ENCODE data around the gene PRKG2. TPM values are rescaled to one million over a fixed set of nuclear protein-coding genes. Genes with fewer than 3 reads are reported as not detected.
"Not testable (repeated sequence)": the region's sequence is repeated elsewhere in the genome, so short reads cannot be mapped to it uniquely, and the experiment has no call there.

PRKG2 gene
- polyA plus RNA-seq, 2 of the 4 experiments (the other 2 are of a cell fraction) = 0.96 to 5.3 TPM

DNA sequence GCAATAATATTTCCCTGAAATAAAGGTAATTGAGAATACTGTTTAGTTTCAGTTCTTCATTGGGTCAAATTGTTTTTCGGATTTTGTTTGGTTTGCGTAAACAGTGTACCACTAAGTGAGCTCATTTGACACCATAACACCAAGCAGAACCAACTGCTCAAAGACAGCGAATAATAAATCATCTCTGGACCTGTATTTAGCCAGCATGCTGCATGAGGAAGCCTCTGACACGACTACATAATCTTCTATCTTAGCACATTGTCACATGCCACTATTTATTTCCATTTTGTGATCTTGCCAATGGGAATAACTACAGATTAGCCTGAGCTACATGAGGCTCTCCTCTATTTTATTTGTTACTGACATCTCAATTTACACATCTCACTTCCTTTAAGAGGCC, 12.1 kb upstream of the PRKG2 start:
- POLR2A ChIA-PET = no interaction called here

DNA sequence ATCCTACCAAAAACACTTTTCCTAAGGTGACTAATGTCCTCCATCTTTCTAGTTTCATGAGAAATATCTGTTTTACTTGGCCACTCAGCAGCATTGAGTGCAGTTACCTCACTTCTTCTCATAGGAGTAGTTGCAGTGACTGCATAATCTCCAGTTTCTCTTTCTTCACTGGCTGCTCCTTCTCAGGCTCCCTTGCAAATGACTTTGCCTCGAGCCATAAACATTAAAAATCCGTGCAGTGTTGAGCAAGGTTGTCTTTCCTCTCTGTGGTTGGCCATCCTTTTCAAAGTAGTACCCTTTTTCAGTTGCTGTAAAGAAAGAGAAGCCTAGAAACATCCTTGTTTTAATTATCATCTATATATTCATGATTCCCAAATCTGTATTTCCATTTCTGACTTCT, 10.2 kb upstream of the PRKG2 start:
- H3K4me3 ChIP-seq = no peak overlapping the region
- no peak for FAIRE-seq
- H3K27ac ChIP-seq = no peak overlapping the region
- CTCF ChIA-PET = interaction anchor here (0.6 to 0.9 kb wide), 2 partner anchors 53 to 172 kb away, joined by 3 read pairs; no protein-coding TSS in a partner anchor
- no peak overlapping the region for H3K4me2 ChIP-seq
- DNase-seq (ENCODE audit: low read depth in 1 of 2, low spot score in 1 of 2) = no peak
- TF ChIP-seq FOSB (CRISPR knock-in tag; IDR thresholded peaks at IDR 0.05) (no peak), BHLHE40 (IDR thresholded peaks at IDR 0.05; ENCODE audit: low read depth, low read length) (no peak), ZSCAN20 (CRISPR knock-in tag; IDR thresholded peaks at IDR 0.05) (no peak), RNF2 (IDR thresholded peaks at IDR 0.05; ENCODE audit: borderline replicate concordance, low read depth) (no peak), POLR2A (IDR thresholded peaks at IDR 0.05; ENCODE audit: low read length) (no peak), NFE2L2 (conservative IDR thresholded peaks at IDR 0.05; ENCODE audit: low read length) (no peak), PHF8 (IDR thresholded peaks at IDR 0.05; ENCODE audit: borderline replicate concordance, low read depth) (no peak), EHF (CRISPR knock-in tag; IDR thresholded peaks at IDR 0.05) (no peak), HOXB13 (CRISPR knock-in tag; IDR thresholded peaks at IDR 0.05; ENCODE audit: low read depth) (no peak), CHD4 (IDR thresholded peaks at IDR 0.05; ENCODE audit: borderline replicate concordance) (no peak), HDAC2 (IDR thresholded peaks at IDR 0.05) (no peak), GATA3 (IDR thresholded peaks at IDR 0.05; ENCODE audit: borderline replicate concordance) (no peak), HOXB5 (CRISPR knock-in tag; IDR thresholded peaks at IDR 0.05) (no peak), CBX8 (IDR thresholded peaks at IDR 0.05) (no peak), NR3C1 (IDR thresholded peaks at IDR 0.05) (no peak)
- TF ChIP-seq, protein P1, sequence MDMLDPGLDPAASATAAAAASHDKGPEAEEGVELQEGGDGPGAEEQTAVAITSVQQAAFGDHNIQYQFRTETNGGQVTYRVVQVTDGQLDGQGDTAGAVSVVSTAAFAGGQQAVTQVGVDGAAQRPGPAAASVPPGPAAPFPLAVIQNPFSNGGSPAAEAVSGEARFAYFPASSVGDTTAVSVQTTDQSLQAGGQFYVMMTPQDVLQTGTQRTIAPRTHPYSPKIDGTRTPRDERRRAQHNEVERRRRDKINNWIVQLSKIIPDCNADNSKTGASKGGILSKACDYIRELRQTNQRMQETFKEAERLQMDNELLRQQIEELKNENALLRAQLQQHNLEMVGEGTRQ (IDR thresholded peaks at IDR 0.05) = no peak
- TF ChIP-seq, protein P2, sequence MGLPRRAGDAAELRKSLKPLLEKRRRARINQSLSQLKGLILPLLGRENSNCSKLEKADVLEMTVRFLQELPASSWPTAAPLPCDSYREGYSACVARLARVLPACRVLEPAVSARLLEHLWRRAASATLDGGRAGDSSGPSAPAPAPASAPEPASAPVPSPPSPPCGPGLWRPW (IDR thresholded peaks at IDR 0.05) = no peak
- TF ChIP-seq, protein P3, sequence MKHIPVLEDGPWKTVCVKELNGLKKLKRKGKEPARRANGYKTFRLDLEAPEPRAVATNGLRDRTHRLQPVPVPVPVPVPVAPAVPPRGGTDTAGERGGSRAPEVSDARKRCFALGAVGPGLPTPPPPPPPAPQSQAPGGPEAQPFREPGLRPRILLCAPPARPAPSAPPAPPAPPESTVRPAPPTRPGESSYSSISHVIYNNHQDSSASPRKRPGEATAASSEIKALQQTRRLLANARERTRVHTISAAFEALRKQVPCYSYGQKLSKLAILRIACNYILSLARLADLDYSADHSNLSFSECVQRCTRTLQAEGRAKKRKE (CRISPR knock-in tag; IDR thresholded peaks at IDR 0.05; ENCODE audit: low read depth) = no peak
- TF ChIP-seq, protein P4, sequence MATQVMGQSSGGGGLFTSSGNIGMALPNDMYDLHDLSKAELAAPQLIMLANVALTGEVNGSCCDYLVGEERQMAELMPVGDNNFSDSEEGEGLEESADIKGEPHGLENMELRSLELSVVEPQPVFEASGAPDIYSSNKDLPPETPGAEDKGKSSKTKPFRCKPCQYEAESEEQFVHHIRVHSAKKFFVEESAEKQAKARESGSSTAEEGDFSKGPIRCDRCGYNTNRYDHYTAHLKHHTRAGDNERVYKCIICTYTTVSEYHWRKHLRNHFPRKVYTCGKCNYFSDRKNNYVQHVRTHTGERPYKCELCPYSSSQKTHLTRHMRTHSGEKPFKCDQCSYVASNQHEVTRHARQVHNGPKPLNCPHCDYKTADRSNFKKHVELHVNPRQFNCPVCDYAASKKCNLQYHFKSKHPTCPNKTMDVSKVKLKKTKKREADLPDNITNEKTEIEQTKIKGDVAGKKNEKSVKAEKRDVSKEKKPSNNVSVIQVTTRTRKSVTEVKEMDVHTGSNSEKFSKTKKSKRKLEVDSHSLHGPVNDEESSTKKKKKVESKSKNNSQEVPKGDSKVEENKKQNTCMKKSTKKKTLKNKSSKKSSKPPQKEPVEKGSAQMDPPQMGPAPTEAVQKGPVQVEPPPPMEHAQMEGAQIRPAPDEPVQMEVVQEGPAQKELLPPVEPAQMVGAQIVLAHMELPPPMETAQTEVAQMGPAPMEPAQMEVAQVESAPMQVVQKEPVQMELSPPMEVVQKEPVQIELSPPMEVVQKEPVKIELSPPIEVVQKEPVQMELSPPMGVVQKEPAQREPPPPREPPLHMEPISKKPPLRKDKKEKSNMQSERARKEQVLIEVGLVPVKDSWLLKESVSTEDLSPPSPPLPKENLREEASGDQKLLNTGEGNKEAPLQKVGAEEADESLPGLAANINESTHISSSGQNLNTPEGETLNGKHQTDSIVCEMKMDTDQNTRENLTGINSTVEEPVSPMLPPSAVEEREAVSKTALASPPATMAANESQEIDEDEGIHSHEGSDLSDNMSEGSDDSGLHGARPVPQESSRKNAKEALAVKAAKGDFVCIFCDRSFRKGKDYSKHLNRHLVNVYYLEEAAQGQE (IDR thresholded peaks at IDR 0.05) = no peak
- TF ChIP-seq, protein P5, sequence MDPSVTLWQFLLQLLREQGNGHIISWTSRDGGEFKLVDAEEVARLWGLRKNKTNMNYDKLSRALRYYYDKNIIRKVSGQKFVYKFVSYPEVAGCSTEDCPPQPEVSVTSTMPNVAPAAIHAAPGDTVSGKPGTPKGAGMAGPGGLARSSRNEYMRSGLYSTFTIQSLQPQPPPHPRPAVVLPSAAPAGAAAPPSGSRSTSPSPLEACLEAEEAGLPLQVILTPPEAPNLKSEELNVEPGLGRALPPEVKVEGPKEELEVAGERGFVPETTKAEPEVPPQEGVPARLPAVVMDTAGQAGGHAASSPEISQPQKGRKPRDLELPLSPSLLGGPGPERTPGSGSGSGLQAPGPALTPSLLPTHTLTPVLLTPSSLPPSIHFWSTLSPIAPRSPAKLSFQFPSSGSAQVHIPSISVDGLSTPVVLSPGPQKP (IDR thresholded peaks at IDR 0.05; ENCODE audit: low read depth, low read length) = no peak
- no peak for ATAC-seq
- POLR2A ChIA-PET = no interaction called here
- no peaks in the 10 kb centered on the region for H3K4me1 ChIP-seq
- H3K9me3 ChIP-seq = no peaks in the 10 kb centered on the region
- 3% methylated on average over 2 of the region's 2 CpGs for WGBS (ENCODE audit: missing lambda C conversion rate)

More for the DNA sequence above, 12.1 kb upstream of the PRKG2 start:
- 3% methylated on average over 4 of the region's 4 CpGs for WGBS (ENCODE audit: missing lambda C conversion rate)
- H3K27ac ChIP-seq = no peak overlapping the region
- ATAC-seq = no peak
- no peak overlapping the region for H3K4me3 ChIP-seq
- H3K9me3 ChIP-seq = no peaks in the 10 kb centered on the region
- no peak overlapping the region for H3K4me2 ChIP-seq
- no peak for DNase-seq (ENCODE audit: low read depth in 1 of 2, low spot score in 1 of 2)
- no peak for FAIRE-seq
- TF ChIP-seq, protein P1 (IDR thresholded peaks at IDR 0.05) = no peak
- TF ChIP-seq HOXA7 (CRISPR knock-in tag; IDR thresholded peaks at IDR 0.05) = no peak
- TF ChIP-seq MAFK (IDR thresholded peaks at IDR 0.05; ENCODE audit: partially characterized antibody) = no peak
- TF ChIP-seq BHLHE40 (IDR thresholded peaks at IDR 0.05; ENCODE audit: low read depth, low read length) = no peak
- TF ChIP-seq, protein P6, sequence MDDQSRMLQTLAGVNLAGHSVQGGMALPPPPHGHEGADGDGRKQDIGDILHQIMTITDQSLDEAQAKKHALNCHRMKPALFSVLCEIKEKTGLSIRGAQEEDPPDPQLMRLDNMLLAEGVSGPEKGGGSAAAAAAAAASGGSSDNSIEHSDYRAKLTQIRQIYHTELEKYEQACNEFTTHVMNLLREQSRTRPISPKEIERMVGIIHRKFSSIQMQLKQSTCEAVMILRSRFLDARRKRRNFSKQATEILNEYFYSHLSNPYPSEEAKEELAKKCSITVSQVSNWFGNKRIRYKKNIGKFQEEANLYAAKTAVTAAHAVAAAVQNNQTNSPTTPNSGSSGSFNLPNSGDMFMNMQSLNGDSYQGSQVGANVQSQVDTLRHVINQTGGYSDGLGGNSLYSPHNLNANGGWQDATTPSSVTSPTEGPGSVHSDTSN (IDR thresholded peaks at IDR 0.05) = no peak
- TF ChIP-seq JUN (IDR thresholded peaks at IDR 0.05) = no peak
- no peaks in the 10 kb centered on the region for H3K4me1 ChIP-seq
- CTCF ChIA-PET = no interaction called here

DNA sequence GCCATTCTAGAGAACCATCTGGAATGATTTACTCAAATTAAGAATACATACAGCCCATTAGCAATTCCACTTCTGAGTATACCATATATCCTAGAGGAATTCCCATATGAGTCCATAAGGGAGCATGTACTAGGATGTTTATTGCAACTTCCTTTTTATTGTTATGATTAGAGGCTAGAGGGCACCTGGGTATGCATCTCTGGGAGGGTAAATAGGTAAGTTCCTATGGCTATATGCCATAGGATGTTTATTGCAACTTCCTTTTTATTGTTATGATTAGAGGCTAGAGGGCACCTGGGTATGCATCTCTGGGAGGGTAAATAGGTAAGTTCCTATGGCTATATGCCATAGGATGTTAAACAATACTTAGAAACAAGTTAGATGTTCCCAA, 7.1 kb upstream of the PRKG2 start:
- POLR2A ChIA-PET; ATAC-seq; H3K9me3 ChIP-seq; H3K4me1 ChIP-seq; H3K27ac ChIP-seq; H3K4me2 ChIP-seq; FAIRE-seq; CTCF ChIA-PET; H3K4me3 ChIP-seq; DNase-seq (ENCODE audit: low read depth in 1 of 2, low spot score in 1 of 2): not testable (repeated sequence)
